GM23248 (cell line): ENCODE data around the gene MYO1H.

Experiments
- EZH2 ChIP-seq: fragments of 200-600 bp; sonication (generic); IDR thresholded peaks from 2 replicates; pipeline ENCODE4 v1.6.1; 2018; ENCODE audit warnings: antibody characterized with exemption, mild to moderate bottlenecking; ENCODE audit not compliant: insufficient read depth, poor library complexity, severe bottlenecking
- EZH2phosphoT487 ChIP-seq: fragments of 200-600 bp; sonication (generic); IDR thresholded peaks from 2 replicates; pipeline ENCODE4 v1.6.1; 2018; ENCODE audit warnings: antibody characterized with exemption, moderate library complexity, mild to moderate bottlenecking, low read depth; ENCODE audit not compliant: insufficient read depth

- TF ChIP-seq EZH2 (no peak), EZH2phosphoT487 (no peak)
Observed at GRCh38 chr12:109458771-109459208, 111.1 kb downstream of the MYO1H start.
